NCI-H187 (cell line): ENCODE measurements around the gene GPC6.

Experiments used
- DNase-seq, 2 experiments: peaks; one replicate each; lab custom pipeline; 2025; lab: John Stamatoyannopoulos, UW

The GPC6 gene

GRCh38 chr13:93736909-93737308 lies 510.3 kb downstream of the GPC6 start:
- no peak for DNase-seq

- DNase-seq: no peak
These were observed 513.7 kb downstream of the GPC6 start for GRCh38 chr13:93740334-93740733.

- no peak for DNase-seq
These were observed 517.4 kb downstream of the GPC6 start for GRCh38 chr13:93744033-93744432.

- DNase-seq: no peak
These were observed 518.3 kb downstream of the GPC6 start for GRCh38 chr13:93744886-93745285.

- DNase-seq: no peak
These were observed 519.3 kb downstream of the GPC6 start for GRCh38 chr13:93745884-93746283.

- DNase-seq: no peak
These were observed 520.0 kb downstream of the GPC6 start for GRCh38 chr13:93746589-93746988.

GRCh38 chr13:93750676-93751075 lies 524.1 kb downstream of the GPC6 start:
- no peak for DNase-seq

- no peak for DNase-seq
These were observed 524.5 kb downstream of the GPC6 start for GRCh38 chr13:93751117-93751516.

GRCh38 chr13:93752541-93752940 lies 525.9 kb downstream of the GPC6 start:
- no peak for DNase-seq

GRCh38 chr13:93753639-93754038 lies 527.0 kb downstream of the GPC6 start:
- DNase-seq: no peak

- DNase-seq: no peak
These were observed 528.7 kb downstream of the GPC6 start for GRCh38 chr13:93755341-93755740.

GRCh38 chr13:93758575-93758974 lies 532.0 kb downstream of the GPC6 start:
- DNase-seq: no peak

- no peak for DNase-seq
These were observed 536.3 kb downstream of the GPC6 start for GRCh38 chr13:93762708-93763426.

- DNase-seq: no peak
These were observed 538.5 kb downstream of the GPC6 start for GRCh38 chr13:93765062-93765461.

GRCh38 chr13:93765811-93766210 lies 539.2 kb downstream of the GPC6 start:
- no peak for DNase-seq

GRCh38 chr13:93766719-93767118 lies 540.1 kb downstream of the GPC6 start:
- DNase-seq: no peak

- DNase-seq: no peak
These were observed 540.7 kb downstream of the GPC6 start for GRCh38 chr13:93767180-93767916.

- no peak for DNase-seq
These were observed 541.4 kb downstream of the GPC6 start for GRCh38 chr13:93767917-93768409.

GRCh38 chr13:93769101-93769500 lies 542.5 kb downstream of the GPC6 start:
- no peak for DNase-seq

GRCh38 chr13:93769607-93770006 lies 543.0 kb downstream of the GPC6 start:
- no peak for DNase-seq

- no peak for DNase-seq
These were observed 544.6 kb downstream of the GPC6 start for GRCh38 chr13:93771227-93771626.

- no peak for DNase-seq
These were observed 545.2 kb downstream of the GPC6 start for GRCh38 chr13:93771782-93772181.

GRCh38 chr13:93774506-93774905 lies 547.9 kb downstream of the GPC6 start:
- no peak for DNase-seq
